ENCODE measurements around the gene PROX1. TPM values are rescaled to one million over a fixed set of nuclear protein-coding genes. Genes with fewer than 3 reads are reported as not detected.

Gene PROX1
- total RNA-seq, 1 donor from 2014 or later = 4.8 TPM

DNA sequence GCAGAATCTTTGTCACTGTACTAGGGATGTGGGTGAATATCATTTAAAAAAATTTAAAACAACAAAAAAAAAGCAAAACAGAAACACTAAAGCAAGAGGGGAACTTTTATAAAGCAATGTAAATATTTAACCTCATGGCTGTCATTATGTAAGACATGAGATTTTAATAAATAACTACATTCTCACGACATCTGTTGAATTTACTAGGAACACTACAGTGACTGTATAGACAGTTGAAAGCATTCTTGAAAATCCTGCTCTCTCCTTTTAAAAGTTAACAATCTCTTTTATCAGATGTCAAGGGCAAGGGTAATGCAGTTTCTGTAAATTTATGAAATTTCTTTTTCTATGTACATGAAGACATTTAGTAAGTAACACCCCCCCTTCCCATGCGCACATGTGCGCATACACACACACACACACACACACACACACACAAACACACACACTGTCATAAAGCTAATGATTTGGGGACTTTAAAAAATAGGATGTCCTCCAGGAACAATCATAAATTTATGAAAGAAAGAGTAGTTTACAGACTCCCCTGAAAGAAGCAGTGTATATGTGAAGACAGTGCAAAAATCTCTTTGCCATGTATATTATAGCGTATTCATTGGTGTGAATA, 51.7 kb downstream of the PROX1 start:
- Mint-ChIP-seq H3K36me3 (ENCODE audit: low read depth, unreplicated experiment) (no peaks in the 10 kb centered on the region), H3K27me3 (ENCODE audit: low read depth, unreplicated experiment) (peaks cover 5% of the 10 kb centered on the region), H3K4me1 (ENCODE audit: low read depth, unreplicated experiment) (no peaks in the 10 kb centered on the region), H3K4me3 (ENCODE audit: unreplicated experiment) (no peak overlapping the region), H3K9me3 (ENCODE audit: unreplicated experiment) (no peaks in the 10 kb centered on the region), H3K27ac (ENCODE audit: unreplicated experiment) (no peak overlapping the region)
- no peak for FAIRE-seq
- TF ChIP-seq, protein P1, sequence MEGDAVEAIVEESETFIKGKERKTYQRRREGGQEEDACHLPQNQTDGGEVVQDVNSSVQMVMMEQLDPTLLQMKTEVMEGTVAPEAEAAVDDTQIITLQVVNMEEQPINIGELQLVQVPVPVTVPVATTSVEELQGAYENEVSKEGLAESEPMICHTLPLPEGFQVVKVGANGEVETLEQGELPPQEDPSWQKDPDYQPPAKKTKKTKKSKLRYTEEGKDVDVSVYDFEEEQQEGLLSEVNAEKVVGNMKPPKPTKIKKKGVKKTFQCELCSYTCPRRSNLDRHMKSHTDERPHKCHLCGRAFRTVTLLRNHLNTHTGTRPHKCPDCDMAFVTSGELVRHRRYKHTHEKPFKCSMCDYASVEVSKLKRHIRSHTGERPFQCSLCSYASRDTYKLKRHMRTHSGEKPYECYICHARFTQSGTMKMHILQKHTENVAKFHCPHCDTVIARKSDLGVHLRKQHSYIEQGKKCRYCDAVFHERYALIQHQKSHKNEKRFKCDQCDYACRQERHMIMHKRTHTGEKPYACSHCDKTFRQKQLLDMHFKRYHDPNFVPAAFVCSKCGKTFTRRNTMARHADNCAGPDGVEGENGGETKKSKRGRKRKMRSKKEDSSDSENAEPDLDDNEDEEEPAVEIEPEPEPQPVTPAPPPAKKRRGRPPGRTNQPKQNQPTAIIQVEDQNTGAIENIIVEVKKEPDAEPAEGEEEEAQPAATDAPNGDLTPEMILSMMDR (IDR thresholded peaks at IDR 0.05; ENCODE audit: insufficient read depth, low read depth, low read length) = no peak
- TF ChIP-seq EZH2 (IDR thresholded peaks at IDR 0.05; ENCODE audit: insufficient read depth, low read length) = no peak
- Histone ChIP-seq H3K4me3 (ENCODE audit: insufficient read depth, low read depth, low read length) (no peak overlapping the region), H2AFZ (ENCODE audit: low read depth, low read length) (no peak overlapping the region), H4K20me1 (ENCODE audit: insufficient read depth, low read length) (no peaks in the 10 kb centered on the region), H3K9ac (ENCODE audit: low read length) (no peak overlapping the region), H3K4me2 (ENCODE audit: low read length) (no peak overlapping the region), H3K27ac (ENCODE audit: low read depth, low read length) (no peak overlapping the region), H3K9me3 (ENCODE audit: insufficient read depth, low read depth, low read length) (no peaks in the 10 kb centered on the region), H3K27me3 (ENCODE audit: insufficient read depth, low read length) (no peaks in the 10 kb centered on the region), H3K36me3 (ENCODE audit: insufficient read depth, low read length) (no peaks in the 10 kb centered on the region), H3K4me1 (ENCODE audit: insufficient read depth, low read length) (no peaks in the 10 kb centered on the region), H3K79me2 (ENCODE audit: insufficient read depth, low read length) (no peaks in the 10 kb centered on the region)
- DNase-seq (ENCODE audit: low read depth) = no peak

DNA sequence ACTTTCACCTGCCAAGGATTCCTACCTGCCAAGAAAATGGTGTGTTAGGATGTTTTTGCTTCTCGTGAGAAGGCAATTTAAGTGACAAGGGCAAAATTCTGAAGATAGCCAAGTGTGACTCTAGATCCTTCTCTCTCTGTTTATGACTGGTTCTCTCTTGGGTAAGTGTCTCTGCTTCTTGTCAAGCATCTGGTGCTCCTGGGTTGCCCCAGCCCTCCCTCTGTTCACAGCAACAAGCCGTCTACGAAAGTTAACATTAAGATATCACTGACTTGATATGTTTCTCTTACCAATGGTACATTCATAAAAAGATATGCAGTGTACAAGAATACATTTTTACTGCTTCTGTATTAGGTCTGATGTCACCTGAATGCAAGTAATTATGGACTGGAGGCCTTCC, 55.4 kb downstream of the PROX1 start:
- Histone ChIP-seq H3K27me3 (ENCODE audit: insufficient read depth, low read length) (no peaks in the 10 kb centered on the region), H3K9me3 (ENCODE audit: insufficient read depth, low read depth, low read length) (no peaks in the 10 kb centered on the region), H2AFZ (ENCODE audit: low read depth, low read length) (no peak overlapping the region), H4K20me1 (ENCODE audit: insufficient read depth, low read length) (no peaks in the 10 kb centered on the region), H3K4me2 (ENCODE audit: low read length) (no peak overlapping the region), H3K36me3 (ENCODE audit: insufficient read depth, low read length) (no peaks in the 10 kb centered on the region), H3K9ac (ENCODE audit: low read length) (no peak overlapping the region), H3K4me3 (ENCODE audit: insufficient read depth, low read depth, low read length) (no peak overlapping the region), H3K27ac (ENCODE audit: low read depth, low read length) (no peak overlapping the region), H3K4me1 (ENCODE audit: insufficient read depth, low read length) (no peaks in the 10 kb centered on the region), H3K79me2 (ENCODE audit: insufficient read depth, low read length) (no peaks in the 10 kb centered on the region)
- H3K4me1 Mint-ChIP-seq (ENCODE audit: low read depth, unreplicated experiment) = no peaks in the 10 kb centered on the region
- H3K27ac Mint-ChIP-seq (ENCODE audit: unreplicated experiment) = no peak overlapping the region
- DNase-seq (ENCODE audit: low read depth) = no peak
- peaks cover 7% of the 10 kb centered on the region for H3K9me3 Mint-ChIP-seq (ENCODE audit: unreplicated experiment)
- H3K4me3 Mint-ChIP-seq (ENCODE audit: unreplicated experiment) = no peak overlapping the region
- H3K27me3 Mint-ChIP-seq (ENCODE audit: low read depth, unreplicated experiment) = peaks cover 5% of the 10 kb centered on the region
- FAIRE-seq = no peak
- H3K36me3 Mint-ChIP-seq (ENCODE audit: low read depth, unreplicated experiment) = no peaks in the 10 kb centered on the region
- TF ChIP-seq, protein P1 (IDR thresholded peaks at IDR 0.05; ENCODE audit: insufficient read depth, low read depth, low read length) = no peak
- no peak for TF ChIP-seq EZH2 (IDR thresholded peaks at IDR 0.05; ENCODE audit: insufficient read depth, low read length)

DNA sequence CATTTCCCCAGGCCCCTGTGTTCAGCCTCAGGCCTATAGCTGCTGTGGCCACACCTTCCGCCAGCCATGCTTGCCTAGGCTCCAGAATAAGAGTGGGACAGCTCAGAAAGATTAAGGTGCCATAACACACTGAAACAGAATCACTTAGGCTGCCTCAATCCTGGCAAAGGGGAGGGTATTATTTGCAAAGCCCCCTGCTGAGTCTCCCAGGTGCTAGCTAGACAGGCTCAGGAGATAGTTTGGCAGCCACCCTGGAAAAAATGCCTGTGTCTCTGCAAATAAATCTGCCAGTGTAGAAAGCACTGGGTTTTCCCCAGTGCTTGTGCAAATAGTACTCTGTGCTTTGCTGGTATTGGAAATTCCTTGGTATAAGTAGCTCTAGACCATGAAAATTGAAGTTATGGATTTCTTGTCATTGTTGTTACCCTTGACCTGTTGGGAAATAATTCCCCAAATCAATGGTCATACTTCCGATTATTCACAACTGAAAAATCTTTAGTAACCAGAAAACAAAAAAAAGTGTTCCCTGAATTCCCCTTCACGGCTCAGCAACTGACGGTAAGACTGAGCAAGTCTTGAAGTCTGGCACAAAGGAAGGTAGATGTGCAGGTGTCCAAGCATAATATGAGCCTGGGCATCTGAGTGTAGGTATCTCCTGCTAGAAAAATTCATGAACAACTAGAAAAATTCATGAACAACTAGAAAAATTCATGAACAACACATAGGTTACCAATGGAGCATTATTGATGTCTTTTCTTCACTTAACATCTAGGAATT, 56.9 kb downstream of the PROX1 start:
- H3K4me3 Mint-ChIP-seq (ENCODE audit: unreplicated experiment) = no peak overlapping the region
- Histone ChIP-seq H3K27me3 (ENCODE audit: insufficient read depth, low read length) (no peaks in the 10 kb centered on the region), H3K27ac (ENCODE audit: low read depth, low read length) (no peak overlapping the region), H2AFZ (ENCODE audit: low read depth, low read length) (no peak overlapping the region), H3K4me3 (ENCODE audit: insufficient read depth, low read depth, low read length) (no peak overlapping the region), H3K9me3 (ENCODE audit: insufficient read depth, low read depth, low read length) (no peaks in the 10 kb centered on the region), H3K36me3 (ENCODE audit: insufficient read depth, low read length) (no peaks in the 10 kb centered on the region), H3K9ac (ENCODE audit: low read length) (no peak overlapping the region), H4K20me1 (ENCODE audit: insufficient read depth, low read length) (no peaks in the 10 kb centered on the region), H3K4me2 (ENCODE audit: low read length) (no peak overlapping the region), H3K4me1 (ENCODE audit: insufficient read depth, low read length) (no peaks in the 10 kb centered on the region), H3K79me2 (ENCODE audit: insufficient read depth, low read length) (no peaks in the 10 kb centered on the region)
- FAIRE-seq = no peak
- no peaks in the 10 kb centered on the region for H3K36me3 Mint-ChIP-seq (ENCODE audit: low read depth, unreplicated experiment)
- no peak for DNase-seq (ENCODE audit: low read depth)
- peaks cover 5% of the 10 kb centered on the region for H3K27me3 Mint-ChIP-seq (ENCODE audit: low read depth, unreplicated experiment)
- H3K4me1 Mint-ChIP-seq (ENCODE audit: low read depth, unreplicated experiment) = no peaks in the 10 kb centered on the region
- H3K9me3 Mint-ChIP-seq (ENCODE audit: unreplicated experiment) = peaks cover 9% of the 10 kb centered on the region
- no peak overlapping the region for H3K27ac Mint-ChIP-seq (ENCODE audit: unreplicated experiment)
- no peak for TF ChIP-seq EZH2 (IDR thresholded peaks at IDR 0.05; ENCODE audit: insufficient read depth, low read length)
- TF ChIP-seq, protein P1 (IDR thresholded peaks at IDR 0.05; ENCODE audit: insufficient read depth, low read depth, low read length) = no peak
